K562 (cell line): Measurements from ENCODE around the gene CSAG1.

ENCODE experiments used
- CREB1 ChIP-seq, 2 experiments: sonication (generic) in 1 of 2; formaldehyde crosslinking in 1 of 2; IDR thresholded peaks; 2 replicates each; pipeline versions ENCODE4 v1.6.1 to v1.8.0; 2012 to 2022; ENCODE audit warnings: inconsistent platforms in 1 of 2, mild to moderate bottlenecking in 1 of 2, missing genetic modification reagents in 1 of 2, moderate library complexity in 1 of 2
- CREM ChIP-seq: IDR thresholded peaks from 2 replicates; pipeline ENCODE4 v1.6.1; 2014; ENCODE audit warnings: antibody characterized with exemption, low read depth
- EP300 ChIP-seq: IDR thresholded peaks from 2 replicates; pipeline ENCODE4 v1.6.1; 2012; ENCODE audit warnings: low read length, improper control_type of control experiment
- HNRNPLL ChIP-seq: fragments of 200-400 bp; formaldehyde crosslinking; IDR thresholded peaks from 2 replicates; pipeline ENCODE4 v1.6.1; 2017; ENCODE audit warnings: low read length, low read depth, mild to moderate bottlenecking; ENCODE audit not compliant: poor library complexity, severe bottlenecking
- KDM1A ChIP-seq, 2 experiments: fragments of 450-650 bp; IDR thresholded peaks; 2 replicates each; pipeline ENCODE4 v1.6.1; 2016; ENCODE audit warnings: mild to moderate bottlenecking in 2 of 2
- MEF2A ChIP-seq: IDR thresholded peaks from 2 replicates; pipeline ENCODE4 v1.6.1; 2011; ENCODE audit warnings: low read depth, mild to moderate bottlenecking, low read length, moderate library complexity; ENCODE audit not compliant: control insufficient read depth
- TCF7L2 ChIP-seq: fragments of 150-350 bp; IDR thresholded peaks from 2 replicates; pipeline ENCODE4 v1.6.1; 2016; ENCODE audit warnings: low read depth, mild to moderate bottlenecking, low read length, moderate library complexity
- ZEB2 ChIP-seq: fragments of 450-650 bp; IDR thresholded peaks from 2 replicates; pipeline ENCODE4 v1.6.1; 2016
- ZNF41 ChIP-seq: fragments of 250-450 bp; sonication (Bioruptor Pico); conservative IDR thresholded peaks from 2 replicates; pipeline ENCODE4 v1.4.0; 2020; ENCODE audit warnings: mild to moderate bottlenecking
- TF ChIP-seq, protein P1 (sequence below): sonication (generic); formaldehyde crosslinking; IDR thresholded peaks from 2 replicates; pipeline ENCODE4 v1.8.1; 2023; ENCODE audit warnings: mild to moderate bottlenecking, missing genetic modification reagents, moderate library complexity
- TF ChIP-seq, protein P2 (sequence below): sonication (generic); formaldehyde crosslinking; IDR thresholded peaks from 2 replicates; pipeline ENCODE4 v1.8.1; 2023; ENCODE audit warnings: mild to moderate bottlenecking, missing genetic modification reagents
- TF ChIP-seq, protein P3 (sequence below), 3 experiments: IDR thresholded peaks in 2 of 3; conservative IDR thresholded peaks in 1 of 3; 2 replicates each; pipeline ENCODE4 v1.5.1; 2011 to 2012; ENCODE audit warnings: low read length in 3 of 3, mild to moderate bottlenecking in 3 of 3, control low read depth in 2 of 3, improper control_type of control experiment in 1 of 3, inconsistent platforms in 1 of 3, low read depth in 1 of 3, mixed read lengths in 1 of 3, moderate library complexity in 1 of 3; ENCODE audit not compliant: insufficient read depth in 2 of 3

DNA sequence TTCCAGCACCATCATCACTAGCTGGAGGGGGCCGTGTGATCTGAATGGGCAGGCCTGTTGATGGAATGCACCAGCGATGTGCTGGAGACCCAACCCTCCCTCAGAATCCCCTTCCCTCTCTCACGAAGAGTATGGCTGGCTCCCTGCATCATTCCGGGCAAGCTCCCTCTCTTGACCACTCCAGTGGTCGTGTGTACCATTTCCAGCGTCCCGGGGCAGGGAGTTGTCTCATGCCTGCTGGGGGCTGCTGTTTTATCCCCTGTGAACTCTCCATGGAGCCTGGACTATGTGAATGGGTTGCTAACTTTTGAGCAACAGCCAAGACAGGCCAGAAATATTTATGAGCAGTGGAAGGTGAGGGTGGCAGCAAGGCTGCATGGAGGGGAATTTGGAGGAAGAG lies 8.1 kb downstream of the CSAG1 start:
- TF ChIP-seq, protein P1, sequence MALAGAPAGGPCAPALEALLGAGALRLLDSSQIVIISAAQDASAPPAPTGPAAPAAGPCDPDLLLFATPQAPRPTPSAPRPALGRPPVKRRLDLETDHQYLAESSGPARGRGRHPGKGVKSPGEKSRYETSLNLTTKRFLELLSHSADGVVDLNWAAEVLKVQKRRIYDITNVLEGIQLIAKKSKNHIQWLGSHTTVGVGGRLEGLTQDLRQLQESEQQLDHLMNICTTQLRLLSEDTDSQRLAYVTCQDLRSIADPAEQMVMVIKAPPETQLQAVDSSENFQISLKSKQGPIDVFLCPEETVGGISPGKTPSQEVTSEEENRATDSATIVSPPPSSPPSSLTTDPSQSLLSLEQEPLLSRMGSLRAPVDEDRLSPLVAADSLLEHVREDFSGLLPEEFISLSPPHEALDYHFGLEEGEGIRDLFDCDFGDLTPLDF = no peak
- TF ChIP-seq ZNF41 (CRISPR knock-in tag) = no peak
- TF ChIP-seq, protein P2, sequence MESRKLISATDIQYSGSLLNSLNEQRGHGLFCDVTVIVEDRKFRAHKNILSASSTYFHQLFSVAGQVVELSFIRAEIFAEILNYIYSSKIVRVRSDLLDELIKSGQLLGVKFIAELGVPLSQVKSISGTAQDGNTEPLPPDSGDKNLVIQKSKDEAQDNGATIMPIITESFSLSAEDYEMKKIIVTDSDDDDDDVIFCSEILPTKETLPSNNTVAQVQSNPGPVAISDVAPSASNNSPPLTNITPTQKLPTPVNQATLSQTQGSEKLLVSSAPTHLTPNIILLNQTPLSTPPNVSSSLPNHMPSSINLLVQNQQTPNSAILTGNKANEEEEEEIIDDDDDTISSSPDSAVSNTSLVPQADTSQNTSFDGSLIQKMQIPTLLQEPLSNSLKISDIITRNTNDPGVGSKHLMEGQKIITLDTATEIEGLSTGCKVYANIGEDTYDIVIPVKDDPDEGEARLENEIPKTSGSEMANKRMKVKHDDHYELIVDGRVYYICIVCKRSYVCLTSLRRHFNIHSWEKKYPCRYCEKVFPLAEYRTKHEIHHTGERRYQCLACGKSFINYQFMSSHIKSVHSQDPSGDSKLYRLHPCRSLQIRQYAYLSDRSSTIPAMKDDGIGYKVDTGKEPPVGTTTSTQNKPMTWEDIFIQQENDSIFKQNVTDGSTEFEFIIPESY (CRISPR knock-in tag) = no peak
- no peak for TF ChIP-seq CREB1 (IDR thresholded peaks at IDR 0.05)
- TF ChIP-seq CREB1 (CRISPR knock-in tag; IDR thresholded peaks at IDR 0.05) = no peak
- TF ChIP-seq MEF2A = no peak
- no peak for TF ChIP-seq EP300
- TF ChIP-seq, protein P3, sequence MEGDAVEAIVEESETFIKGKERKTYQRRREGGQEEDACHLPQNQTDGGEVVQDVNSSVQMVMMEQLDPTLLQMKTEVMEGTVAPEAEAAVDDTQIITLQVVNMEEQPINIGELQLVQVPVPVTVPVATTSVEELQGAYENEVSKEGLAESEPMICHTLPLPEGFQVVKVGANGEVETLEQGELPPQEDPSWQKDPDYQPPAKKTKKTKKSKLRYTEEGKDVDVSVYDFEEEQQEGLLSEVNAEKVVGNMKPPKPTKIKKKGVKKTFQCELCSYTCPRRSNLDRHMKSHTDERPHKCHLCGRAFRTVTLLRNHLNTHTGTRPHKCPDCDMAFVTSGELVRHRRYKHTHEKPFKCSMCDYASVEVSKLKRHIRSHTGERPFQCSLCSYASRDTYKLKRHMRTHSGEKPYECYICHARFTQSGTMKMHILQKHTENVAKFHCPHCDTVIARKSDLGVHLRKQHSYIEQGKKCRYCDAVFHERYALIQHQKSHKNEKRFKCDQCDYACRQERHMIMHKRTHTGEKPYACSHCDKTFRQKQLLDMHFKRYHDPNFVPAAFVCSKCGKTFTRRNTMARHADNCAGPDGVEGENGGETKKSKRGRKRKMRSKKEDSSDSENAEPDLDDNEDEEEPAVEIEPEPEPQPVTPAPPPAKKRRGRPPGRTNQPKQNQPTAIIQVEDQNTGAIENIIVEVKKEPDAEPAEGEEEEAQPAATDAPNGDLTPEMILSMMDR (IDR thresholded peaks at IDR 0.05 in 2 of 3, conservative IDR thresholded peaks at IDR 0.05 in 1 of 3; ENCODE audit: insufficient read depth in 2 of 3, low read depth in 1 of 3, low read length in 3 of 3) = no peak
- no peak for TF ChIP-seq TCF7L2
- no peak for TF ChIP-seq KDM1A (IDR thresholded peaks at IDR 0.05)
- no peak for TF ChIP-seq ZEB2
- no peak for TF ChIP-seq HNRNPLL
- no peak for TF ChIP-seq CREM
